Measurements from ENCODE around the gene SDHB. TPM values are rescaled to one million over a fixed set of nuclear protein-coding genes. Genes with fewer than 3 reads are reported as not detected.

The SDHB gene
- total RNA-seq, 1 experiment from 2014 or later: 70.1 TPM

- no peak for TF ChIP-seq CTCF (IDR thresholded peaks at IDR 0.05; ENCODE audit: unreplicated experiment)
- Mint-ChIP-seq H3K27ac (ENCODE audit: unreplicated experiment) (no peak overlapping the region), H3K36me3 (ENCODE audit: insufficient read depth, unreplicated experiment) (no peaks in the 10 kb centered on the region), H3K27me3 (ENCODE audit: unreplicated experiment) (peaks cover 25% of the 10 kb centered on the region), H3K9me3 (ENCODE audit: low read depth, unreplicated experiment) (no peaks in the 10 kb centered on the region), H3K4me1 (ENCODE audit: low read depth, unreplicated experiment) (peaks cover 11% of the 10 kb centered on the region), H3K4me3 (ENCODE audit: low read depth, unreplicated experiment) (no peak overlapping the region)
- CTCF ChIA-PET: no interaction called here
- DNase-seq: no peak
- BruUV-seq (replicated peaks): no TSS peak
- intact Hi-C loops (cut with micrococcal nuclease; ENCODE audit: unreplicated experiment): no loop called here
These were observed 76.9 kb downstream of the SDHB start for GRCh38 chr1:16976966-16977365.

DNA sequence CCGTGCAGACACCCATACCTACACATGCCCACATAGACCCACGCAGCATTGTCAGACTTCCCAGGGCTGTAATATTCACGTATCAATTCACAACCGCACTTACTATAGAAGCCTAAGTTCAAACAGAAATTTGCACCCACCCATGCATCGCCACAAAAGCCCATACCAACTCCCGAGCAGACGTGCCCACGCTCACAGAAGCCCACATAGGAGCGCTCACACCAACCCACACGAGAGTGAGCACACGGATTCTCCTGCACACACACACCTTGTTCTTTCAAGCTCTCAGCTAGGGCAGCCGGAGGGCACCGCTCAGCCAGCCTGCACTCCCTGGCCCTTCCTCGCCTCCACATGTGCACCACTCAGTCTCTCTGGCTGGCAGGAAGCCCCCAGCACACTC lies 78.0 kb downstream of the SDHB start:
- DNase-seq: no peak
- Mint-ChIP-seq H3K9me3 (ENCODE audit: low read depth, unreplicated experiment) (no peaks in the 10 kb centered on the region), H3K36me3 (ENCODE audit: insufficient read depth, unreplicated experiment) (no peaks in the 10 kb centered on the region), H3K27me3 (ENCODE audit: unreplicated experiment) (peaks cover 13% of the 10 kb centered on the region), H3K4me1 (ENCODE audit: low read depth, unreplicated experiment) (peaks cover 3% of the 10 kb centered on the region), H3K4me3 (ENCODE audit: low read depth, unreplicated experiment) (no peak overlapping the region), H3K27ac (ENCODE audit: unreplicated experiment) (no peak overlapping the region)
- no TSS peak for BruUV-seq (replicated peaks)
- CTCF ChIA-PET: interaction anchor here (1.0 kb wide), 1 partner anchor 10 kb away, joined by 3 read pairs; no protein-coding TSS in a partner anchor
- no peak for TF ChIP-seq CTCF (IDR thresholded peaks at IDR 0.05; ENCODE audit: unreplicated experiment)
- intact Hi-C loops (cut with micrococcal nuclease; ENCODE audit: unreplicated experiment): no loop called here

DNA sequence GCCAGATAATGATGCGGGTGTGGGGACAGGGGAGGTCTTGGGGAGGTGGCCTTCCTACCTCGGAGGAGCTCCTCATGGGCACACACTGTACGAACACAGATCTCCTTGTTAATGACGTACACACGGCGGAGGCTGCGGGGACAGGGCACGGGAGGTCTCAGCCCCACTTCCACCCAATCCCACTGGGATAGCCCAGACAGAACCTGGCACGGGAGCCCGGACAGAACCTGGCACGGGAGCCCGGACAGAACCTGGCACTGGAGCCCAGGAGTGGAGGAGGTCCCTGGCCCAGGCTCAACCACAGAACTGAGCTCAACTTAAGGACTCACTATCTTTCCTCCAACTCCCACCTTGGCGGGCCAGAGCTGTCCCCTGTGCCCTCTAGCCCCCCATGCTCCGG lies 78.6 kb downstream of the SDHB start:
- Mint-ChIP-seq H3K27ac (ENCODE audit: unreplicated experiment) (no peak overlapping the region), H3K4me1 (ENCODE audit: low read depth, unreplicated experiment) (no peaks in the 10 kb centered on the region), H3K36me3 (ENCODE audit: insufficient read depth, unreplicated experiment) (no peaks in the 10 kb centered on the region), H3K9me3 (ENCODE audit: low read depth, unreplicated experiment) (no peaks in the 10 kb centered on the region), H3K27me3 (ENCODE audit: unreplicated experiment) (peaks cover 7% of the 10 kb centered on the region), H3K4me3 (ENCODE audit: low read depth, unreplicated experiment) (no peak overlapping the region)
- no peak for DNase-seq
- intact Hi-C loops (cut with micrococcal nuclease; ENCODE audit: unreplicated experiment): no loop called here
- BruUV-seq (replicated peaks): no TSS peak
- CTCF ChIA-PET: interaction anchor here (0.6 to 1.0 kb wide), 2 partner anchors 11 to 628 kb away, joined by 3 to 4 read pairs; no protein-coding TSS in a partner anchor
- TF ChIP-seq CTCF (IDR thresholded peaks at IDR 0.05; ENCODE audit: unreplicated experiment): no peak

- H3K27ac Mint-ChIP-seq (ENCODE audit: unreplicated experiment): no peak overlapping the region
These were observed 80.6 kb downstream of the SDHB start for GRCh38 chr1:16973215-16973614.

More at GRCh38 chr1:16973215-16973614, 80.6 kb downstream of the SDHB start:
- Mint-ChIP-seq H3K36me3 (ENCODE audit: insufficient read depth, unreplicated experiment) (peaks cover 3% of the 10 kb centered on the region), H3K9me3 (ENCODE audit: low read depth, unreplicated experiment) (no peaks in the 10 kb centered on the region), H3K4me3 (ENCODE audit: low read depth, unreplicated experiment) (no peak overlapping the region), H3K27me3 (ENCODE audit: unreplicated experiment) (no peaks in the 10 kb centered on the region), H3K4me1 (ENCODE audit: low read depth, unreplicated experiment) (no peaks in the 10 kb centered on the region)
- no peak for DNase-seq
- CTCF ChIA-PET: no interaction called here
- BruUV-seq (replicated peaks): no TSS peak
- intact Hi-C loops (cut with micrococcal nuclease; ENCODE audit: unreplicated experiment): no loop called here
- no peak for TF ChIP-seq CTCF (IDR thresholded peaks at IDR 0.05; ENCODE audit: unreplicated experiment)
